Measurements from ENCODE around the gene TOP1.

The TOP1 gene
- 74.4 to 285 (median 125) reads per million in 9 experiments for total RNA-seq

DNA sequence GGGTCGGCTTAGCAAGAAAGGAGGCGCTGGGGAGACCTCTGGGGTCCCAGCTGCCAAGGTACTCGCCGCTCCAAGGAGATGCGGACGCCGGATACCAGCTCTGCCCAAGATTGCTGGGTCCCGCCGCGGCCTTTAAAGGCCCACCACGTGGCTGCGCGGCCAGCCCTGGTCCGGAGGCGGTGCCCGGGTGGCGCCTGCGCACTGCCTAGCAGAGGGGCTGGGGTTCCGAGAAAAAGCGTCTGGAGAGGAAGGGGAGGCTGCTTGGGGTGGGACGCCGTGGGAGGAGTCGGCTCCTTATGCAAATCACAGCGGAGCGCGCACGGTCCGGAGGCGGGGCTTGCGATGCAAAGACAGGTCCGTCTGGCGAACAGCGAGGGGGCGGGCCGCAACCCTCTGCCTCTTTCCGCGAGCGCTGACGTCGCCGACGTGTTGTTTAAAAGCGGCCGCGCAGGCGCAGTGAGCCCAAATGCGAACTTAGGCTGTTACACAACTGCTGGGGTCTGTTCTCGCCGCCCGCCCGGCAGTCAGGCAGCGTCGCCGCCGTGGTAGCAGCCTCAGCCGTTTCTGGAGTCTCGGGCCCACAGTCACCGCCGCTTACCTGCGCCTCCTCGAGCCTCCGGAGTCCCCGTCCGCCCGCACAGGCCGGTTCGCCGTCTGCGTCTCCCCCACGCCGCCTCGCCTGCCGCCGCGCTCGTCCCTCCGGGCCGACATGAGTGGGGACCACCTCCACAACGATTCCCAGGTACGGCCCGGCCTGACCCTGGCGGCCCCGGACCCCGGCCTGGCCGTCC is at the start of gene TOP1:
Gene TOP1, plus strand, starts transcription at position 464 of the 791 bp plus-strand sequence. Its CDS starts 246 bp downstream, at position 710.
- Mint-ChIP-seq H3K27me3 (peaks cover 0 to 4% of the 10 kb centered on the region in 2 donors), H3K36me3 (ENCODE audit: insufficient read depth) (peaks cover 33% of the 10 kb centered on the region), H3K9me3 (no peaks in the 10 kb centered on the region), H3K27ac (peak within 1 kb of the TSS; percentile 99 to 100), H3K4me1 (ENCODE audit: low read depth in 2 of 2) (peaks cover 25 to 45% of the 10 kb centered on the region in 2 donors), H3K4me3 (peak within 1 kb of the TSS; percentile 97)
- DNase-seq, result peak; percentile 99 to 100 (median 99)
- ATAC-seq (replicated peaks), result peak; percentile 95

DNA sequence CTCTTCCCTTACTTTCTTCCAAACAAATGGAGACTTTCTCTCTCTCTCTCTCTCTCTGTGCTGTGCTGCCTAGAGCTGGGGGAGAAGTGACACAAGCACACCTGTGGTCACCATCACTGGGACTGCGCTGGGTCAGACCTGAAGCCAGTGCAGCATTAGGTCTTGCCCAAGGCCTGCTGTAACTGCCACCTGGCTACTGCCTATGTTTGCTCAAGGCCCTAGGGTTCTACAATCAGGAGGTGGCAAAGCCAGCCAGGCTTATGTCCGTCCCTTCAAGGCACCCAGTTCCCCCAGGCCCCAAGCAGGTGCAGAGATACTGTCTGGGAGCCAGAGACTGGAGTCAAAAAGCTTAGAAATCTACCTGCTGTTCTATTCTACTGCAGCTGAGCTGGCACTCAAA is 49.4 kb upstream of the TOP1 start:
- DNase-seq, result no peak
- no peaks in the 10 kb centered on the region for H3K4me1 Mint-ChIP-seq (ENCODE audit: low read depth in 2 of 2)
- H3K9me3 Mint-ChIP-seq, result peaks cover 9 to 17% of the 10 kb centered on the region in 2 donors
- H3K36me3 Mint-ChIP-seq (ENCODE audit: insufficient read depth), result no peaks in the 10 kb centered on the region
- no peak overlapping the region for H3K27ac Mint-ChIP-seq
- H3K27me3 Mint-ChIP-seq, result peaks cover 30 to 45% of the 10 kb centered on the region in 2 donors
- ATAC-seq (replicated peaks), result no peak
- H3K4me3 Mint-ChIP-seq, result no peak overlapping the region

DNA sequence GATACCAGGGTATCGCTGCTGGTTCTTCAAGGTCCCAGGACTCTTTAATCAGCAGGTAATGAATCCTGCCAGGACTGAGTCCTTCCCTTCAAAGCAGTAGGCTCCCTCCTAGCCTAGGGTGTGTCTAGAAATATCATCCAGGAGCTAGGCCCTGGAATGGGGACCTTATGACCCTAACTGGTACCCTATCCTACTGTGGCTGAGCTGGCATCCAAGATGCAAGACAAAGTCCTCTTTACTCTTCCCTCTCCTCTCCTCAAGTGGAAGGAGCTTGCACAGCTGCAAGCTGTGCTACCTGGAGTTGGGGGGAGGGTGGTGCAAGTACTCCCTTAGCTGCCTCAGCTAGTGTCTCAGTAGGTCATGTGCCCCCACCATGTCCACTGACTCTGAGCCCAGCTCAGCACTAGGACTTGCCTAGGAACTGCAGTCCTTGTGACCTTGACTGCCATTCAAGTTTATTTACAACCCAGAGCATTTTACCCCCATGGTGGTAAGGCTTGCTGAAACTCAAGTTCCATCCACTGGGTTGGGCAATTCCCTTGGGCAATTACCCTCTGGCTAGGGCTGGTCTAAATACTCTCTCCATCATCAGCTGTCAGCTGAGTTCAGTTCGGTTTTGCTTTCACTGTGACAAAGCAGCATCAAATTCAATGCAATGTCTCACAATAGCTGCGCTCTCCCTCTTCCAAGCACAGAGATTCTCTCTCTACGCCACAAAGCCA is 48.4 kb upstream of the TOP1 start:
- DNase-seq, result no peak
- no peaks in the 10 kb centered on the region for H3K4me1 Mint-ChIP-seq (ENCODE audit: low read depth in 2 of 2)
- no peak for ATAC-seq (replicated peaks)
- no peak overlapping the region for H3K4me3 Mint-ChIP-seq
- peaks cover 30 to 45% of the 10 kb centered on the region in 2 donors for H3K27me3 Mint-ChIP-seq
- H3K27ac Mint-ChIP-seq, result no peak overlapping the region
- no peaks in the 10 kb centered on the region for H3K36me3 Mint-ChIP-seq (ENCODE audit: insufficient read depth)
- peaks cover 9 to 17% of the 10 kb centered on the region in 2 donors for H3K9me3 Mint-ChIP-seq

DNA sequence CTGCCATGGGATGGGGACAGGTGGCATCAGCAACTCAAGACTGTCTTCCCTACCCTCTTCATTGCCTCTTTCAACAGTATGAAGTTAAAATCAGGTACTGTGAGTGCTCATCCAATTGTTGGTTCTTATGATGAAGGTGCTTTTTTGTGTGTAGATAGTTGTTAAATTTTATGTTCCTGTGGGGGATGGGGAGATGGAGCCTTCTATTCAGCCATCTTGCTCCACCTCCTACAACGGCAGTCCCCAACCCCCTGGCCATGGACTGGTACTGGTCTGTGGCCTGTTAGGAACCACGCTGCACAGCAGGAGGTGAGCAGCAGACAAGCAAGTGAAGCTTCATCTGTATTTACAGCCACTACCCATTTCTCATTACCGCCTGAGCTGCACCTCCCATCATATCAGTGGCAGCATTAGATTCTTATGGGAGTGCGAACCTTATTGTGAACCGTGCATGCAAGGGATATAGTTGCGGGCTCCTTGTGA is 47.8 kb upstream of the TOP1 start:
- Mint-ChIP-seq H3K4me3 (no peak overlapping the region), H3K36me3 (ENCODE audit: insufficient read depth) (no peaks in the 10 kb centered on the region), H3K27me3 (peaks cover 24 to 39% of the 10 kb centered on the region in 2 donors), H3K9me3 (peaks cover 9 to 17% of the 10 kb centered on the region in 2 donors), H3K27ac (no peak overlapping the region), H3K4me1 (ENCODE audit: low read depth in 2 of 2) (no peaks in the 10 kb centered on the region)
- no peak for DNase-seq
- ATAC-seq (replicated peaks), result no peak

DNA sequence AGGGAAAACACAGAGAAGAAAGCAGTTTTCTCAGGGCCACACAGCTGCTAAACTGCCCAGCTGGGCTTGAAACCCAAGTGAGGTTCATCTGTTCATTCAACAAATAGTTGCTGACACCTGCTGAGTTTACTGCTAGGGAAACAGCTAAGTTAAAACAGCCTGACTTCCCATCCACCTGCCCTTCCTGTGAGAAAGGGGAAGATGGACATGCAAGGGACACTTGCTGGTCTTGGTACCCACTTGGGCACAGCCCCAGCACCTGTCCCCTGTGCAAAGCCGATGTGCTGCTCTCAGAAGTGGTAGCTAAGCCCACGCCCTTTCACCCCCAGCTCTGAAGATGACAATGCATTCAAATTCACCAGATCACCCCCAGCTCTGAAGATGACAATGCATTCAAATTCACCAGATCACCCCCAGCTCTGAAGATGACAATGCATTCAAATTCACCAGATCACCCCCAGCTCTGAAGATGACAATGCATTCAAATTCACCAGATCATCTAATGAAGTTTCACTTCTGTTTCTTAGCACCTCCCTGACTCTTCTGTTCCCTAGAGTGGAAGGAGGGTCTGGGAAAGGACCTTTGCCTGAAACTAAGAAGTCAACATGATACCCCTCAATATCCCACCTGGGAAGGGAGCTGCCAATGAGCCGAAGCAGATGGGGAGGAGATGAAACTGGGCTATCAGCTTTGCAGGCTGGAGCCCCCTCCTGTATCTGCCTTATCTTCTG is 46.0 kb upstream of the TOP1 start:
- H3K4me1 Mint-ChIP-seq (ENCODE audit: low read depth in 2 of 2), result peaks cover 13 to 15% of the 10 kb centered on the region in 2 donors
- DNase-seq (no peak), ATAC-seq (replicated peaks) (no peak)
- H3K36me3 Mint-ChIP-seq (ENCODE audit: insufficient read depth), result no peaks in the 10 kb centered on the region
- H3K9me3 Mint-ChIP-seq, result peaks cover 4 to 9% of the 10 kb centered on the region in 2 donors
- no peak overlapping the region for H3K27ac Mint-ChIP-seq
- peaks cover 10 to 27% of the 10 kb centered on the region in 2 donors for H3K27me3 Mint-ChIP-seq
- no peak overlapping the region for H3K4me3 Mint-ChIP-seq

GRCh38 chr20:40983898-40984297 is 44.7 kb upstream of the TOP1 start:
- ATAC-seq (replicated peaks) (no peak), DNase-seq (no peak)
- peaks cover 7 to 16% of the 10 kb centered on the region in 2 donors for H3K27me3 Mint-ChIP-seq
- no peaks in the 10 kb centered on the region for H3K9me3 Mint-ChIP-seq
- no peak overlapping the region for H3K4me3 Mint-ChIP-seq
- H3K36me3 Mint-ChIP-seq (ENCODE audit: insufficient read depth), result no peaks in the 10 kb centered on the region
- no peak overlapping the region for H3K27ac Mint-ChIP-seq
- H3K4me1 Mint-ChIP-seq (ENCODE audit: low read depth in 2 of 2), result peaks cover 14 to 16% of the 10 kb centered on the region in 2 donors

DNA sequence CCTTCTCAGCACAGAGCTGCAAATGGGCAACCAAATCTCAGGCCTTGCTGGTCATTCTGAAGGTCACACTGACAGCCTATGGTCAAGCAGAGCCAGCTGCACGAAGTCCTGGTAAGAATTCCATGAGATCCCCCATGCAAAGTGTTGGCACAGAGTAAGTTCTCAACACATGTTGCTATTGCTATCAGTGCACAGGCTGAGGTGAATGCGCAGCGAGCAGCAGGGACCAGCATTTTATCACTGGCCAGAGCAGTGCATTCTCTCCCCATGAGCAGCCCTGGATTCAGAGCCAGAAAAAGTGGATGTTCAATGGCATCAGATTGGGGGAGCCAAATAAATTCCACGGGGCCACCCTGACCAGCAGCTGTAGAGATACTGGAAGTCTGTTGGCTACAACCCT is 44.1 kb upstream of the TOP1 start:
- no peak for ATAC-seq (replicated peaks)
- no peak overlapping the region for H3K4me3 Mint-ChIP-seq
- peaks cover 14 to 16% of the 10 kb centered on the region in 2 donors for H3K4me1 Mint-ChIP-seq (ENCODE audit: low read depth in 2 of 2)
- H3K27me3 Mint-ChIP-seq, result peaks cover 2 to 10% of the 10 kb centered on the region in 2 donors
- no peaks in the 10 kb centered on the region for H3K36me3 Mint-ChIP-seq (ENCODE audit: insufficient read depth)
- no peaks in the 10 kb centered on the region for H3K9me3 Mint-ChIP-seq
- no peak overlapping the region for H3K27ac Mint-ChIP-seq
- no peak for DNase-seq

- Mint-ChIP-seq H3K4me3 (peak overlapping the region; percentile 36 to 38), H3K4me1 (ENCODE audit: low read depth in 2 of 2) (peaks cover 28 to 30% of the 10 kb centered on the region in 2 donors), H3K9me3 (no peaks in the 10 kb centered on the region), H3K27ac (peak overlapping the region in 1 of 2 donors; percentile 62), H3K27me3 (no peaks in the 10 kb centered on the region), H3K36me3 (ENCODE audit: insufficient read depth) (no peaks in the 10 kb centered on the region)
- no peak for DNase-seq
- ATAC-seq (replicated peaks), result peak; percentile 58
Measured at GRCh38 chr20:40986774-40987173, 41.8 kb upstream of the TOP1 start.

GRCh38 chr20:40990542-40991120 is 38.0 kb upstream of the TOP1 start:
- Mint-ChIP-seq H3K4me1 (ENCODE audit: low read depth in 2 of 2) (peaks cover 28 to 30% of the 10 kb centered on the region in 2 donors), H3K4me3 (no peak overlapping the region)

DNA sequence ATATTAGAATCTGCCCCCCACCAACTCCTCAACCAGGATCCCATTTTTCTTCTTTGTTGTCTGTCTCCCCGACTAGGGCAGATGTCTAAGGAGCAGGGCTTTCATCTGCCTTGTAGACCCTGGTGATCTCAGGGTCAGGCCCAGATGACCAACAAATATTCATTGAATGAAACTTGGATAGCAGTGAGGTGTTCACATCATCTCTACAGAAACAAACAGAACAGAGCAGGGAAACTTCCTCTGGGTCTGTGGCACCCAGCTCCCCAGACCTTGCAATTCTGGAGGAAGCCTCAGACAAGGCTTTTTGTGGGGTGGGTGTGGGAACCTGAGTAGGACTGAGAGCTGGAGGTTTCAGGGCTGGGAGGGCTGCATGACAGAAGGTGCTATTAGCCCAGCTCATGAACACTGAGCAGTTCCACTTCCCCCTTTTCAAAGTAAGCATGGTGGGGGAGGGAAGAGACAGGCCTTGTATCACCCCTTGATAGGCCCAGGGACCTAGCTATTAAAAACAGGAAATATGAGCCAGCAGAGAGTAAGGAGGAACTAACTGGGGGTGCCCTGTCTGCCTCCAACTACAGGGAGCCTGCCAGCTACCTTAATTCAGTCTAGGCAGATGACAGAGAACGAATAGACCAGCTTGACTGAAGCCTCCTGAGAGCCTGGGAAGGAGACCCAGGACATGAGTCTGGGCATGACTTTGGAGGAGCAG is 37.3 kb upstream of the TOP1 start:
- peaks cover 28% of the 10 kb centered on the region in 2 donors for H3K4me1 Mint-ChIP-seq (ENCODE audit: low read depth in 2 of 2)
- H3K9me3 Mint-ChIP-seq, result no peaks in the 10 kb centered on the region
- ATAC-seq (replicated peaks) (peak; percentile 65), DNase-seq (no peak)
- peak overlapping the region in 1 of 2 donors; percentile 15 for H3K4me3 Mint-ChIP-seq
- H3K27ac Mint-ChIP-seq, result peak overlapping the region in 1 of 2 donors; percentile 77
- no peaks in the 10 kb centered on the region for H3K36me3 Mint-ChIP-seq (ENCODE audit: insufficient read depth)
- H3K27me3 Mint-ChIP-seq, result no peaks in the 10 kb centered on the region

More at GRCh38 chr20:40990542-40991120, 38.0 kb upstream of the TOP1 start:
- peak; percentile 47 to 64 (median 52) for DNase-seq
- Mint-ChIP-seq H3K27me3 (no peaks in the 10 kb centered on the region), H3K36me3 (ENCODE audit: insufficient read depth) (no peaks in the 10 kb centered on the region), H3K9me3 (no peaks in the 10 kb centered on the region), H3K27ac (peak overlapping the region in 1 of 2 donors; percentile 77)
- peak; percentile 84 for ATAC-seq (replicated peaks)

DNA sequence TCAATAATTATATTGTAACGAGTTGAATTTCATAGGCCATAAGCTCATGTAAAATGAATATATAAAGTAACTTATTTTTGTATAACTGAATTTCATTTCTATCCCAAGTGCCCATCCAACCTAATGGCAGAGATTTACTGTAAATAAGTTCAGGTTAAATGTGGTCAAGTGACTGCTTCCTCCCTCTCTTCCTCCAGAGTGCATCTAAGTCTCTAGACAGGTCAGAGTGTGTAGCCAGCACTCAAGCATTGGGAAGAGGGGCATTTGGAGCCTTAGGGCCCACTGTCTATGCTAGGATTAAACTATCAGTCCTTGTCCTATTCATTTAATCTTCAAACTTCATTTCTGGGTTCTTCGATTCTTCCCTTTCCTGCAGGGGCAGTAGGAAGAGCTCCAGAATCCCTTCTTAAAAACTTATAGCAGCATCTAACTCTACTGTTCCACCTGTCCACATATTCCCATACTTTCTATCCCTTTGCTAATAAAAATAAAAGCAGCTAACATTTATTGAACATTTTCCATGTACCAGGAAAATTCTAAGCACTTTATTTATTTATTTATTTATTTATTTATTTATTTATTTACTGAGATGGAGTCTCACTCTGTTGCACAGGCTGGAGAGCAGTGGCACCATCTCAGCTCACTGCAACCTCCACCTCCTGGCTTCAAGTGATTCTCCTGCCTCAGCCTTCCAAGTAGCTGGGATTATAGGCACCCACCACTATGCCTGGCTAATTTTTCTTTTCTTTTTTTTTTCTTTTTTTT is 36.1 kb upstream of the TOP1 start:
- no peak overlapping the region for H3K27ac Mint-ChIP-seq
- H3K9me3 Mint-ChIP-seq, result no peaks in the 10 kb centered on the region
- no peak for ATAC-seq (replicated peaks)
- DNase-seq, result no peak
- peaks cover 16% of the 10 kb centered on the region in 2 donors for H3K4me1 Mint-ChIP-seq (ENCODE audit: low read depth in 2 of 2)
- no peak overlapping the region for H3K4me3 Mint-ChIP-seq
- H3K36me3 Mint-ChIP-seq (ENCODE audit: insufficient read depth), result no peaks in the 10 kb centered on the region
- peaks cover 0 to 4% of the 10 kb centered on the region in 2 donors for H3K27me3 Mint-ChIP-seq
